ENCODE results near the gene RYR2. TPM values are rescaled to one million over a fixed set of nuclear protein-coding genes. Genes with fewer than 3 reads are reported as not detected.

Gene RYR2
- polyA plus RNA-seq, 1 of the 3 experiments (the other 2 are of a cell fraction), result under 0.01 TPM

- Histone ChIP-seq H2AFZ (ENCODE audit: low read depth) (no peak overlapping the region), H3F3A (replicated peaks; ENCODE audit: insufficient read depth) (no peaks in the 10 kb centered on the region), H3K27me3 (ENCODE audit: insufficient read depth) (no peaks in the 10 kb centered on the region), H3K9me3 (no peaks in the 10 kb centered on the region; the same call in 1 of the 2 replicates), H3K79me2 (ENCODE audit: insufficient read depth) (no peaks in the 10 kb centered on the region), H3K4me3 (ENCODE audit: low read depth in 2 of 2, low read length in 1 of 2) (no peak overlapping the region), H3K27ac (ENCODE audit: low read depth in 2 of 2, low read length in 1 of 2) (no peak overlapping the region), H4K20me1 (ENCODE audit: insufficient read depth) (no peaks in the 10 kb centered on the region), H3K36me3 (replicated peaks in 1 of 2; ENCODE audit: control insufficient read depth in 1 of 2, insufficient read depth in 2 of 2, low read length in 1 of 2) (no peaks in the 10 kb centered on the region), H3K4me2 (no peak overlapping the region), H3K9ac (no peak overlapping the region), H3K9me2 (no peaks in the 10 kb centered on the region), H3K4me1 (ENCODE audit: control insufficient read depth in 1 of 2, insufficient read depth in 2 of 2, low read depth in 1 of 2, low read length in 1 of 2) (no peaks in the 10 kb centered on the region)
- ChIA-PET CTCF (no interaction called here), POLR2A (no interaction called here)
- TF ChIP-seq NRF1 (IDR thresholded peaks at IDR 0.05; ENCODE audit: low read depth, low read length) (no peak), IRF3 (IDR thresholded peaks at IDR 0.05; ENCODE audit: low read depth, low read length) (no peak), MEF2A (IDR thresholded peaks at IDR 0.05; ENCODE audit: borderline replicate concordance, low read depth) (no peak), MXI1 (IDR thresholded peaks at IDR 0.05; ENCODE audit: low read depth, low read length) (no peak), TCF12 (IDR thresholded peaks at IDR 0.05) (no peak), JUND (IDR thresholded peaks at IDR 0.05) (no peak), USF1 (IDR thresholded peaks at IDR 0.05; ENCODE audit: borderline replicate concordance, low read depth) (no peak), PBX3 (IDR thresholded peaks at IDR 0.05) (no peak), SIN3A (IDR thresholded peaks at IDR 0.05; ENCODE audit: borderline replicate concordance, low read depth, low read length) (no peak), CHD2 (IDR thresholded peaks at IDR 0.05; ENCODE audit: low read length, partially characterized antibody) (no peak), YY1 (IDR thresholded peaks at IDR 0.05; ENCODE audit: low read depth) (no peak), GATA2 (CRISPR knock-in tag; IDR thresholded peaks at IDR 0.05) (no peak)
- no peak for DNase-seq
- WGBS (ENCODE audit: low lambda C conversion rate), result 52% methylated on average over 2 of the region's 2 CpGs
Observed at GRCh38 chr1:237539055-237539454, 497.1 kb downstream of the RYR2 start.

GRCh38 chr1:237542525-237543418, 500.8 kb downstream of the RYR2 start:
- CTCF ChIA-PET, result interaction anchor here (3.7 kb wide), 1 partner anchor 19 kb away, joined by 19 read pairs; no protein-coding TSS in a partner anchor
- Histone ChIP-seq H3K36me3 (replicated peaks in 1 of 2; ENCODE audit: control insufficient read depth in 1 of 2, insufficient read depth in 2 of 2, low read length in 1 of 2) (no peaks in the 10 kb centered on the region), H3K4me3 (ENCODE audit: low read depth in 2 of 2, low read length in 1 of 2) (no peak overlapping the region), H3K27ac (ENCODE audit: low read depth in 2 of 2, low read length in 1 of 2) (no peak overlapping the region), H3K79me2 (ENCODE audit: insufficient read depth) (no peaks in the 10 kb centered on the region), H3K9me3 (no peaks in the 10 kb centered on the region; the same call in 1 of the 2 replicates), H3K4me2 (no peak overlapping the region), H3K27me3 (ENCODE audit: insufficient read depth) (no peaks in the 10 kb centered on the region), H3K9me2 (no peaks in the 10 kb centered on the region), H3F3A (replicated peaks; ENCODE audit: insufficient read depth) (no peaks in the 10 kb centered on the region), H3K4me1 (ENCODE audit: control insufficient read depth in 1 of 2, insufficient read depth in 2 of 2, low read depth in 1 of 2, low read length in 1 of 2) (no peaks in the 10 kb centered on the region; a peak in 1 of 4 replicates), H4K20me1 (ENCODE audit: insufficient read depth) (no peaks in the 10 kb centered on the region), H2AFZ (ENCODE audit: low read depth) (no peak overlapping the region), H3K9ac (no peak overlapping the region)
- WGBS (ENCODE audit: low lambda C conversion rate), result 40% methylated on average over 4 of the region's 5 CpGs
- no peak for DNase-seq
- POLR2A ChIA-PET, result interaction anchor here (1.2 kb wide), 1 partner anchor 17 kb away, joined by 3 read pairs; no protein-coding TSS in a partner anchor
- TF ChIP-seq ELF1 (IDR thresholded peaks at IDR 0.05), result no peak
- TF ChIP-seq TEAD4 (IDR thresholded peaks at IDR 0.05; ENCODE audit: borderline replicate concordance, insufficient read depth), result no peak
- TF ChIP-seq MXI1 (IDR thresholded peaks at IDR 0.05; ENCODE audit: low read depth, low read length), result no peak
- no peak for TF ChIP-seq GATA2 (CRISPR knock-in tag; IDR thresholded peaks at IDR 0.05)
- no peak for TF ChIP-seq IRF3 (IDR thresholded peaks at IDR 0.05; ENCODE audit: low read depth, low read length)
- TF ChIP-seq PBX3 (IDR thresholded peaks at IDR 0.05), result no peak
- TF ChIP-seq TAF1 (IDR thresholded peaks at IDR 0.05; ENCODE audit: borderline replicate concordance, low read depth, low read length), result no peak
- TF ChIP-seq ZBTB33 (IDR thresholded peaks at IDR 0.05; ENCODE audit: borderline replicate concordance, low read depth), result no peak

Measured in SK-N-SH (cell line).